ENCODE measurements around the gene TMED1.

Gene TMED1

DNA sequence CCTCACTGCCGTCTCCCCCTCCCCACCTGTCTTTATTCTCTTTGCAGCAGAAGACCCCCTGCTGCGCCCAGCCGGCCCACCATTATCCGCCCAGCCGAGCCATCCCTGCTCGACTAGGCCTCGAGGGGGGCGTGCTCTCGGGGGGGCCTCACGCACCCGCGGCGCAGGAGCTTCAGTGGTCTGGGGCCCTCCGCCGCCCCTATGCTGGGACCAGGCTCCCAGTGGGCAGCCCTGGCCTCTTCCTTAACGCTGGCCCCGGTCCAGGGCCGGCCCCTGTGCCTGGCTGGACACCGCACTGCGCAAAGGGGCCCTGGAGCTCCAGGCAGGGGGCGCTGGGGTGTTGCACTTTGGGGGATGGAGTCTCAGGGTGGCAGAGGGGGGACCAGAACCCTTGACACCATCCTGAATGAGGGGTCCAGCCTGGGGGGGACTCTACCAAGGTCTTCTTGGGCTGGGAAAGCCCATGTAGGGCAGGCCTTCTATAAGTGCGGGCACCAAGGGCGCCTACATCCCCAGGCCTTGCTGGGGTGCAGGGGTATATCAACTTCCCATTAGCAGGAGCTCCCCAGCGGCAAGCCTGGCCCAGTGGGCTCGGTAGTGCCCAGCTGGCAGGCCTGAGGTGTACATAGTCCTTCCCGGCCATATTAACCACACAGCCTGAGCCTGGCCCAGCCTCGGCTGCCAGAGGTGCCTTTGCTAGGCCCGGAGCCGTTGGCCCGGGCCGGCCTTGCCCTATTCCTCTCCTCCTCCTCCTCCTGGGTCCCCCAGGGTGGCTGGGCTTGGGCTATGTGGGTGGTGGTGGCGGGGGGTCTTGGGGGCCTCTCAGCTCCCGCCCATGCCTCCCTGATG lies 4.9 kb downstream of the TMED1 start:
- no peak for DNase-seq

DNA sequence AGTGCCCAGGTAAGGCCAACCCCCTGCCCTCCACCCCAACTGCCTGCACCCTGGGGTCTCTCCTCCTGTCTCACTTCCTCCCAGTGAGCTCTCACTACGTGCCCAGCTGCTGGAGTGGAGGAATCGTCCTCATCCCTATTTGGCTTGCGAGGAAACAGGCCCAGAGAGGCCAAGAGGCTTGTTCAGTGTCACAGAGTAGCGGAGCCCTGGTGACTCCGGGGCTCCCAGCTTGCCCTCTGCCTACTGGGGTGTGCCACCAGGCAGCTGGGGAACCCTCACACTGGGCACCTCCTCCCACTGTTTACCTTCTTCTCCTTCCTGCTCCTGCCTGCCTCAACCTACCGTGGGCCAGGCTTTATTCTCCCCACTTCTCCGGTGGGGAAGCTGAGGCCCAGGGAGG lies 5.6 kb downstream of the TMED1 start:
- no peak for DNase-seq

DNA sequence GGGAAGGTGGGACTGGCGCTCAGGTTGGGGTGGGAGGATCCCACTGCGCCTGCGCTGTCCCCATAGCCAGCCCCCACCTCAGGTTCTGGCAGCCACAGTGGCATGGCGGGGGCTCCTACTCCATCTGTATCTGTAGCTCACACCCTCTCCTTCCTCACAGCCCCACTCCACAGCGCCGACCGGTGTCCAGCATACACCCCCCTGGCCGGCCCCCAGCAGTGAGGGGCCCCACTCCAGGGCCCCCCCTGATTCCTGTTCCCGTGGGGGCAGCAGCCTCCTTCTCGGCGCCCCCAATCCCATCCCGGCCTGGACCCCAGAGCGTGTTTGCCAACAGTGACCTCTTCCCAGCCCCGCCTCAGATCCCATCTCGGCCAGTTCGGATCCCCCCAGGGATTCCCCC lies 6.0 kb downstream of the TMED1 start:
- DNase-seq: no peak

DNA sequence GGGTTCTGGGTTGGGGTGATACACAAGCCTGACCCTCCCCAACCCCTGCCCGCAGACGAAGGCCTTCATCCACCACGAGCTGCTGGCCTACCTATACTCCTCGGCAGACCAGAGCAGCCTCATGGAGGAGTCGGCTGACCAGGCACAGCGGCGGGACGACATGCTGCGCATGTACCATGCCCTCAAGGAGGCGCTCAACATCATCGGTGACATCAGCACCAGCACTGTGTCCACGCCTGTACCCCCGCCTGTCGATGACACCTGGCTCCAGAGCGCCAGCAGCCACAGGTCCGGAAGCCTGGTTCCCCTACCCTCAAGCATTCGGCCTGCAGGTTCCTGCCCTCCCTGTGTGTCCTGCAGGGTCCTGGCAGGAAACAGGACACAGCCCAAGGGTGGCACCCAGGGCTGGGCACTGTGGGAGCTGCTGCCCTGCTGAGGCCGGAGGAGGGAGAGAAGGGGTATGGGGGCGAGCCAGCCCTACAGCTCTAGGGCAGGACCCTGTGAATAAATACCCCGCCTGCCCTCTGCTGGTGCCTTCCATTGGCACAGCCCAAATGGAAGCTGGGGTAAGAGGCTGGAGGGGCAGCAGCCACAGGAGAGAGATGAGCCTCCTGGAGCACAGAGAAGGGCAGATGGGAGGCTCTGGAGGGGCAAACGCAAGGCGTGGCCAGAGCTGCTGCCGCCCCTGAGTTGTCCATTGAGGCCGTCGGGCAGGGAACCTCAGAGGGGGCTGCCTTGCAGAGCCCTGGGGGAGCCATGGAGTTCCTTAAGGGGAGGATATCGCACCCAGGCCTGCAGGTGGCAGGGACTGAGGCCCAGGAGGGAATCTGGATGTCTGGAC lies 6.8 kb downstream of the TMED1 start:
- no peak for DNase-seq

DNA sequence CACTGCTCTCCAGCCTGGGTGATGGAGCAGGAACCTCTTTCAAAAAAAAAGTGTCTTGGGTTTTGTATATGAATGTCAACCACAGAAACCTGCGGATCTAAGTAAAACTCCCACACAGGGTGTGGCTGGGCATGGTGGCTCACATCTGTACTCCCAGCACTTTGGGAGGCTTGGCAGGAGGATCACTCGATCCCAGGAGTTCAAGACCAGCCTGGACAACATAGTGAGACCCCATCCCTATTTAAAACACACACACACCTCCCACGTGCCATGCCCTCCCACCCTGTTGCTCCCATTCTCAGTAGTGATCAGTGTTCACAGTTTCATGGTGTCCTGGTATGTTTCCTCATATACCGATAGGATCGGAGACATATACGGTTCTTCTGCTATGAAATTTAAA lies 9.2 kb downstream of the TMED1 start:
- DNase-seq: no peak

DNA sequence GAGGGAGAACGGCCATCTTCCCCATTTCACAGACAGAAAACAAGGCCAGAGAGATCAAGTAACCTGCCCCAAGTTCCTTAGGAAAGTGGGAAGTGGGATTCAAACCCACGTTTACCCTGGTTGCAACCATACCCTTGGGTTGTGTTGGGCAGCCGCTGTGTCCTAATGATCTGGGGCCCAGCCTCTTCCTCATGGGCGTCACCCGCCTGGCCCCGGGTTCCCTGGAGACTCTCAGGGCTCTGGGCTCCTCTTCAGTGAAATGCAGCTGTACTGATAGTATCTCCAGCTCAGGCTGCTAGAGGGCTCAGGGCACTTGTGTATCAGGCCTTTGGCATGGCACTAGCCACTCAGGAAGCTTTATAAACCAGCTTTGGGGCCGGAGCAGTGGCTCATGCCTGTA lies 9.8 kb downstream of the TMED1 start:
- no peak for DNase-seq

DNA sequence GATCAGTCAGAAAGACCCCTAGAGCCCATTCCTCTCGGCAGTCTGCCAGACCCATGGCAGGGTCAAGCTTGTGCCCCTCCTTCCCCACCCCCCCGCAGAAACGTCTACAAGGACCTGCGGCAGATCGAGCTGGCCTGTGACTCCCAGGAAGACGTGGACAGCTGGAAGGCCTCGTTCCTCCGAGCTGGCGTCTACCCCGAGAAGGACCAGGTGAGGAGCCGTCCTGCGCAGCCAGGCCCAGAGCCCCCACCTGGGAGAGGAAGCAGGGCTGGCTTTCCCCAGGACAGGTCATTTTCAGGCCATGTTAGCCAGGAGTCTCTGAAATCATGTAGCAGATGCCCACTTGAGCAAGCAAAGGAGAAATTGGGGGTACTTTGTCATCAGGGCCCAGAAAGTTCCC lies 12.3 kb downstream of the TMED1 start:
- DNase-seq: no peak

DNA sequence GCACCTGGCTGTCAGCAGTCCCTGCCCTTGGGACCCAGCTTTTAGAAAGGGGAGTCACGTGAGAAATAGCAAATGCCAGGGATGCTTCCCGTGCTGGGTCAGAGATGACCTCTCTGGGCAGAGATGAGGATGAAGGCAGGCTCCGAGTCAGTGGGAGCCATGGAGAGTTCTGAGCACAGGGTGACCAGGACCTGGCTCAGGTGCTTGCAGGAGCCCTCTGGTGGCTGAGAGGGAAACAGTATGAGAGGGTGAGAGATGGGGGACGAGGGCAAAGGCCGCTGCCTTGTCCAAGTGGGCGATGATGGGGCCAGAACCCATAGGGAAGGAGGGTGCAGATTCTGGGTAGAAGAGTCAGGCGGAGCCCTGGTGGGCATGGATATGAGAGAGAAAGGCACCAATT lies 15.8 kb downstream of the TMED1 start:
- no peak for DNase-seq

DNA sequence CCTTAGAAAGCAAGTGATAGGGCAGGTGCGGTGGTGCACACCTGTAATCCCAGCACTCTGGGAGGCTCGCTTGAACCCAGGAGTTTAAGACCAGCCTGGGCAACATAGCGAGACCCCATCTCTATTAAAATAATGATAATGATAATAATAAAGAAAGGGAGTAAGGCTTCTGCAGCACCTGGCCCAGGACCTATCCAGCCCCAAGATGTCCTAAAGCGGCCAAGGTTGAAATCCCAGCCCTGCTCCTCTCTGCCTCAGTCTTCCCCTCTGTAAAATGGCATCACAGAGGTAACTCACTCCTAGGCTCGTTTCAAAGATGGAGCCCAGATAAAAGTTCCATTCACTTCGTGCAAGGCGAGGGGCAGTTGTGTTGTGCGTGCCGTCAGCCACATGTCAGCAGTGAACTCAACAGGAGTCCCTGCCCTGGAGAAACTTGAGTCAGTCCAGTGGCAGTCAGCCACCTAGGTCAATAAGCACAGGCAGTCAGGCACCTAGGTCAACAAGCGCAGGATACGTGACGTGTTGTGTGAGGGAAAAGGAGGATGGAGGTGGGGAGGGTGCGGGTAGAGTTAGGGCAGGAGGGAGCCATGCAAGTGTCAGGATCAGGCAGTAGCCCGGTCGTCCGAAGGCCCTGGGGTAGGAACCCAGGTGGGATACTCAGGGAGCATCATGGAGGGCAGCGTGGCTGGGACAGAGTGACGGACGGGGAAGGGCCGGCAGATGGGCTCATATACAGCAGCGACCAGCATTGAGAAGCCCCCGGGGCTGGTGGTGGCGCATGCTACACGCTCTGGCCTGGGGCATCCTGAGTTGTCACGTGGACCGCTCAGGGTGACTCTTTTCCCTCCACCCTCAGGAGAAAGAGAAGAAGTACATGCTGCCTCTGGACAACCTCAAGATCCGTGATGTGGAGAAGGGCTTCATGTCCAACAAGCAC lies 16.6 kb downstream of the TMED1 start:
- DNase-seq: no peak

DNA sequence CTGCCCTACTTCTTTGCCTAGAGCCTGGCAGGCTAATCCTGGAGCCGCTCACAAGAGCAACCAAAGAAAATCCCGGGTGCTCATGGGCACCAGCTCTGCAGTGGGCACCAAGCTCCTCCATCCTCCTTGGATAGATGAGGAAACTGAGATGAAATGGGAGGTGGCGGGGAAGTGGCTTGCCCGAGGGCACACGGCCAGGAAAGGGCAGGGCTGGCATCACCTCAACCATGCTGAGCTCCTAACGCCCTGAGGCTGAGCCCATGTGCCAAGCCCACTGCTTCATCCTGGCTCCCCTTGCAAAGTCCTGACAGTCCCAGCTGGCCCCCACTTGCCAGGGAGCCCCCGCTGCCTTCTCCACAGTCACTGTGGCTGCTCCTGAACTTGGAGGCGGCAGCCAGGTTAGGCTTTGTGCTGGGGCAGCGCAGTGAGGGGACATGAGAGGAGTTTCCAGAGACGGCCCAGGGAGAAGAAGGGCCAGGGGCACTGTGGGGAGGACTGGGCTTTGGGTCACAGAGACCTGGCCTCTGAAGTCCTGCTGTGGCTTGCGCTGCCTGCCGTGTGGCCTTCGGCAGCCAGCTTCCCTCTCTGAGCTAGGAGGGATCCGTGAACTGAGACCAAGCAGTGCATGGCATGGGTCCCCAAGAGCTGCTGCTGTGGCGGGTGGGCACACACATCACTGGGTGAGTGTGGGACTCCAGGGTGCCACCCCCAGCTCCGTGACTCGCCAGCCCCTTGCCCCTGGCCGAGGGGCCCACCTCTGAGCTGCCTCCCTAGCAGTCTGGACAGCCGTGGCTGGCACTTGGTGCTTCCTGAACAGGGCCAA lies 17.5 kb downstream of the TMED1 start:
- no peak for DNase-seq

DNA sequence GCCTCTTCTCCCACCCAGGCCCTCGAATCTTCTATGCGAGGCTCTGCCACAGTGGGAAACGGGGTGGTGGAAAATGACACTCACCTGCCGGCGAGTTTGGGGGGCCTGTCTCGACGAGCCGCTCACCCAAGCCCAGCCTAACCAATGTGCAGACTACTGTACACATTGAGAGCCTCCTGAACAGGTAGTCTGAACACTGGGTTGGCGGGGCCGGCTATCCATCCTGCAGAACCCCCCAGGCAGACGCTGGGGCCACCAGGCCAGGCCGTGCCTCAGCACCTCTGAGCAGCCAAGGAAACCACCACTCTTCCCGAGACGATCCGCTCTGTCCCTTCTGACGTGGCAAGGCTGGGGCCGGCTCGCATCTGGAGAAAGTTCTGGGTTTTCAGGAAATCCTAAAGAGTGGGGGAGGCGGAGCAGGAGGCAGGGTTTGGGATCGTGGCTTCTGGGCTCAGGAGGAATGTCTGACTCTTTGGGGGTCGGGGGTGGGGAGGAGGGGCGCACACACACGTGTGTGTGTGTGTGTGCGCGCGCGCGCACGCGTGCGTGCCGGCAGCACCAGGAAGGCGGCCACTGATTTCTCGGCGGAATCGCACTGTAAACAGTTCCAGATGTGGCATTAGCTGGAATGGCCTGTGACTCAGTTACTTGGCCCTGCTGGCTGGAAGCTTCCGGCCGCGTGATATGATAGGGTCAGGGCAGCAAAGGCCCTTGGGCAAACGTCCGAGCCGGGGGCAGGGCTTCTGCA lies 18.5 kb downstream of the TMED1 start:
- no peak for DNase-seq

DNA sequence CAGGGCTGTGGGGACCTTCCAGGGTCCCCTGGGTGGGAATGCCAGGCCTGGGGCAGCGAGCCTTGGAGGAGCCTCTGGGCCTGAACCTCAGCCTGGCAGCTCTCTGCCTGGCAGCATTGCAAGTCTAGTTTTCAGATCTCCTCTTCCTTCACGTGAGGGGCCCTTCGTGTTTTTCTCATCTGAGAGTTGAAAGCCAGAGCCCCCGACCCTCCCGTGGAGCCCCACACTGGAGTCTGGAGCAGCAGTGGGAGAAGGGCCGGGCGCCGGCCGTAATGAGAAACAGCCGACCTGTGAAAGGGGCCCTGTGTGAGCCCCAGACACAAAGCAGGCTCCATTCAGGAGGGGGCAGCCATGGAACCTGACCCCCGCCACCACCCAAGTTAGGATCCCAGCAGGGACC lies 19.3 kb downstream of the TMED1 start:
- no peak for DNase-seq

DNA sequence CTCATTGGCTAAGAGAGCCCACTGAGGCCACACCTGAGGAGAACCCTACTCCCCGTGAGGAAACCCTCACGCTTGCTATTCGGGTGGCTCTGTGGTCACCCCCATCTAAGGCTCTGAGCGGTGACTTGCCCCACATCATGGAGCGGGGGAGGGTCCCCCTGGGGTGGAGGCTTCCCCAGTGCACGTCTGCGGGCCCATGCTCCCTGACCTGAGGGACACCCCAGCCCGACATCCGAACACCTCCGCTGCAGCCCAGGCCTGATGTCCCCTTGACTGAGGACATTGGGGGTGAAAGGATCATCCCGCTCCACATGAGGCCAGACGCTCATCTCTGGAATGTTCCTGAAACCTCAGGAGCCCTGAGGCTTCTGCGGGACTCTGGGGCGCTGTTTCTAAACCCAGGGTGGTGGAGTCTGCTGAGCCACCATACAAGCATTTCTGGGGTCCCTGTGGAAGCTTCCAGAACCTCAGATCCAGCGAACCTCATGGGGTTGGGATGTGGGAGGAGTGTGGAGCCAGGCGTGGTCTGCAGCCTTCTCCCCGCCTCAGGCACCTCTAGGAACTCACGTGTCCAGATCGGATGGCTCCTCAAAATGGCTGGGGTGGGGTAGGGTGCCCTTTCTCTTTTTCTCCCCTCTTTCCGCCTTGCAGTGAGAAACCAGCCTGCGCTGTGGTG lies 19.9 kb downstream of the TMED1 start:
- no peak for DNase-seq

DNA sequence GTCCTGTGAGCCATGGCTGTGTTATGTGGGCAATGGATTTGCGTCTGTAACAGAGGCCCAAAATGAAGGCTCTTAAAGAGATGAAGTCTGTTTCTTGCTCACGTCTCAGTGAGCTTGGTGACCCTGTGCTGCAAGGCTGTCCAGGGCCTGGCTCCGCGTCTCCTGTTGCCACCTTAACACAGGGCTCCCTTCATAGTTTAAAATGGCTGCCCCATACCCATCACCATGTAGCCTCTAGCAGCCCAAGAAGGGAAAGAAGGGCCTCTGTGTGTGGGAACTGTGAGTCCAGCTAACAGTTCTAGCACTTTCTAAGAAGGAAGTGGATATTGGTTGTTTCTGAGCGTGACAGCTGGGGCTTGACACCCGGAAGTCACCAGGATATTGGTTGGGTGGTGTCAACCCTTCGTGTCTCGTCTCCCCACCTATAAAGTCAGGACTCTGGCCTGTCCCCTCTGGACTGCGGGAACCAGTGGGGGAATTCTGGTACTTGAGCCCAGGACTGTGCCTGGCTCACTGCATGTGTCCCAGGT lies 20.9 kb downstream of the TMED1 start:
- no peak for DNase-seq

DNA sequence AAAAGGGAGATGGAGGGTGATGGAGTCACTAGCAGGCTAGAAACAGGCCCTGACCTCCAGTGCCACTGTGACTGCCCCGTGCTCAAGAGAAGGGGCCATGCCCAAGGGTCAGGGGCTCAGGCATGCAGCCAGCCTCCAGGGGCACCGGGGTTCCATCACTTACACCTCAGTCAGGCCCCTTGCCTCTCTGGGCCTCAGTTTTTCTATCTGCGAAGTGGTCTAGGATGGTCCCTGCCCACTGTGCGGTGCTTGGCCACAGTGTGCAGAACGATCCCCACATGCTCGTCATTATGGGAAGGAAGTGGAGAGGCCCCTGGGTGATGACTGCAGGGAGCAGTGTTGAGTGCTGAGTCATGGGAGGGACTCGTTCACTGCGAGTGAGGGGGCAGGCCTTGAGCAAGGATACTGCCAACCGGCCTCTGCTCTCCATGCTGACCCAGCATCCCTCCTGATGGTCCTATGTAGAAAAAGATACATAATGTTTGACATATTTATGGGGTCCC lies 23.1 kb downstream of the TMED1 start:
- peak; percentile 83 for DNase-seq

DNA sequence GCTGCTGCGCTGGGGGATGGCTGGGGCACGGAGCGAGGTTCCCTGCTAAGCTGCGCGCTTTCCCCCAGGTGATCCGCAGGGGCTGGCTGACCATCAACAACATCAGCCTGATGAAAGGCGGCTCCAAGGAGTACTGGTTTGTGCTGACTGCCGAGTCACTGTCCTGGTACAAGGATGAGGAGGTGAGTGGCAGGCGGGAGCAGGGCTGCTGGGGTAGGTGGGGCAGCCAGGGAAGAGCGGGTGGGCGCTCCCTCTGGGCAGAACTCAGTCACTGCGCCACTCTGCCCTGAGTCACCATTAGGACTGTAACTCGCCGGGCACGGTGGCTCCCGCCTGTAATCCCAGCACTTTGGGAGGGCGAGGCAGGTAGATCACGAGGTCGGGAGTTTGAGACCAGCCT lies 23.8 kb downstream of the TMED1 start:
- DNase-seq: no peak

DNA sequence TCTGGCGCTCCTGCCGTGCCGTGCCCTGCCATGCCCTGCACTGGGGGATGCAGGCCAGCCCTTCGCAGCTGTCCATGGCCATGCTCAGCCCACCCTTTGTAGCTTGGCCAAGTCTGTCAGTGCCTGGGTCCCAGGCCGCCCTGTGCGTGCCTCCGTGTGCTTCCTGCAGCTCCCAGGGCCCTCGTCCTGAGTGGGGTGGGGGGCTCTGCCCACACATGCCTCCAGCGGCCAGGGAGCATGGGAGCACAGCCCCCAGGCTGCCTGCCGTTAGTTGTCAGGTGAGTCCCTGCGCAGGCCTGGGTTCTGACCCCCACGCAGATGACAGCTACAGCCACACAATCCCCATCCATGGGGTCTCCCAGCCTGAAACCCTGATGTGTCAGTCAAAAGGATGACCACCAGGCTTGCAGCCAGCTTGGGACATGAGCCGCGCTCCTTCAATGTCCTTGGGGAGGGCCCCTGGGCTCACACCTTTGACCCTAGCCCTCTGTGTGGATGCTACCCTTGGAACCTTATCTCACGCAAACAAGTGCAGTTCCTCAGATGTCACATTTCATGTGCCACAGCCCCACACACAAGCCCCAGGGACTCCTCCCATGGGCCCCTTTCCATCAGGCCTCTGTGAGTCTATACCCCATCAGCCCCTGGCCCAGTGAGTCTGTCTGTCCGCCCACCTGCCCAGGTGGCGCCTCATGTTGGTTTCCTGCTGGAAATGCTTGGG lies 24.5 kb downstream of the TMED1 start:
- DNase-seq: no peak

DNA sequence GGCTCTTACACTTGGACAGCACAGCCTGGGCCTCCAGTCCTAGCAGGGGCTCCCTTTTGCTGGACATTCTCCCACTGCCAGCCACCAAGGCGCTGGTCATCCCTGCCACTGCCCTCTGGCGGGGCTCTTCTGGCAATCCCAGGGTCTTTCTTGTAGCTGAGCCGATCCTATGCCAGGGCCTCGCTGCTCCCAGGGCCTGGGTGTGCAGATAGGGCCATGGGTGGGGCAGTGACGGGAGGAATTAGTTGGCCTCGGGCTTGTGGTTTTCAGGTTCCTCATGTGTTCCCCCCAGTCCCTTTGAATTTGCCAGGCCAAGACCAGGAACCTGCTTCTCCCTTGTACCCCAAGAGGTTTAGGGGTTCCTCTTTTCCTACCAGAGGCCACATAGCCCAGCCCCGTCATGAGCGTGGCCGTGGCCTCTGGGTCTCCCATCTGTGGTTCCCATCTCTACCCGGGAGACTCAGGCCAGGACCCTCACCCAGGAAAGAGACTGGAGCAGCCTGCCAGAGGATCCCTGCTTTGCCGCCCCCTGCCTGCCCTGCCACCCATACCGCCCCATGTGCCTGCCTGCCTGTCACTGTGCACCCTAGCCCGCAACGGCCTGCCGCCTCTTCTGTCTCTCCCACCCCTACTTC lies 26.2 kb downstream of the TMED1 start:
- DNase-seq: no peak

Measured in NCI-H226 (cell line).